Lower leg skin (tissue), 3 donors: ENCODE results near the gene IGSF3.
"Not testable (repeated sequence)": the region's sequence is repeated elsewhere in the genome, so short reads cannot be mapped to it uniquely, and the experiment has no call there.

Experiments
- CTCF ChIP-seq, 3 donors: fragments of 450-650 bp; IDR thresholded peaks; one replicate each; pipeline ENCODE4 v1.5.1; 2016; ENCODE audit warnings: antibody characterized with exemption in 3 of 3, mild to moderate bottlenecking in 3 of 3, moderate library complexity in 2 of 3
- POLR2A ChIP-seq, 2 donors: fragments of 450-650 bp; IDR thresholded peaks; one replicate each; pipeline ENCODE4 v1.6.1; 2016 to 2017; ENCODE audit warnings: antibody characterized with exemption in 2 of 2, mild to moderate bottlenecking in 1 of 2, moderate library complexity in 1 of 2

- not testable (repeated sequence) for TF ChIP-seq CTCF, POLR2A (IDR thresholded peaks at IDR 0.05)
Measured at GRCh38 chr1:116619106-116619505, 48.4 kb downstream of the IGSF3 start.
